ENCODE data around the gene DDX3X. TPM values are rescaled to one million over a fixed set of nuclear protein-coding genes. Genes with fewer than 3 reads are reported as not detected.
"Not testable (repeated sequence)": the region's sequence is repeated elsewhere in the genome, so short reads cannot be mapped to it uniquely, and the experiment has no call there.

DDX3X gene
- total RNA-seq, 2 donors from 2014 or later = 218 to 274 TPM

- H3K27me3 Mint-ChIP-seq (ENCODE audit: insufficient read depth) = peaks cover 8% of the 10 kb centered on the region
- no peaks in the 10 kb centered on the region for H3K36me3 ChIP-seq (ENCODE audit: control insufficient read depth, insufficient read depth, low read length)
- H3K9me3 Mint-ChIP-seq = peaks cover 52% of the 10 kb centered on the region
These were observed 74.6 kb downstream of the DDX3X start for GRCh38 chrX:41408576-41408975.

GRCh38 chrX:41409006-41409405 is 75.0 kb downstream of the DDX3X start:
- no peak for TF ChIP-seq CTCF (conservative IDR thresholded peaks at IDR 0.05)
- no peaks in the 10 kb centered on the region for H3K4me1 Mint-ChIP-seq
- Histone ChIP-seq H3K36me3 (ENCODE audit: control insufficient read depth, insufficient read depth, low read length) (no peaks in the 10 kb centered on the region), H3K27ac (ENCODE audit: low read depth, low read length) (no peak overlapping the region), H3K4me3 (ENCODE audit: low read length) (no peak overlapping the region), H3K9ac (ENCODE audit: extremely low read depth, low read length, poor library complexity, severe bottlenecking) (no peak overlapping the region), H3K9me3 (ENCODE audit: control insufficient read depth, low read length) (no peaks in the 10 kb centered on the region), H3K4me1 (ENCODE audit: control insufficient read depth, insufficient read depth, low read length) (no peaks in the 10 kb centered on the region), H3K27me3 (ENCODE audit: control insufficient read depth, insufficient read depth, low read length, poor library complexity, severe bottlenecking) (no peaks in the 10 kb centered on the region)
- 79 to 93% methylated on average over 2 to 4 of the region's 5 CpGs for WGBS, 2 experiments (ENCODE audit: insufficient coverage in 1 of 2, insufficient read length in 1 of 2)
- H3K27me3 Mint-ChIP-seq (ENCODE audit: insufficient read depth) = peaks cover 8% of the 10 kb centered on the region
- H3K4me3 Mint-ChIP-seq = no peak overlapping the region
- peaks cover 49% of the 10 kb centered on the region for H3K9me3 Mint-ChIP-seq
- no peak overlapping the region for H3K27ac Mint-ChIP-seq
- no peak for DNase-seq
- no peaks in the 10 kb centered on the region for H3K36me3 Mint-ChIP-seq (ENCODE audit: low read depth)

More at GRCh38 chrX:41408576-41408975, 74.6 kb downstream of the DDX3X start:
- H3K27me3 ChIP-seq (ENCODE audit: control insufficient read depth, insufficient read depth, low read length, poor library complexity, severe bottlenecking) = no peaks in the 10 kb centered on the region
- no peak for DNase-seq
- Mint-ChIP-seq H3K4me1 (no peaks in the 10 kb centered on the region), H3K27ac (no peak overlapping the region), H3K36me3 (ENCODE audit: low read depth) (no peaks in the 10 kb centered on the region), H3K4me3 (no peak overlapping the region)
- no peaks in the 10 kb centered on the region for H3K9me3 ChIP-seq (ENCODE audit: control insufficient read depth, low read length)
- H3K27ac ChIP-seq (ENCODE audit: low read depth, low read length) = no peak overlapping the region
- 90 to 93% methylated on average over 7 to 9 of the region's 9 CpGs for WGBS, 2 experiments (ENCODE audit: insufficient coverage in 1 of 2, insufficient read length in 1 of 2)
- no peak overlapping the region for H3K9ac ChIP-seq (ENCODE audit: extremely low read depth, low read length, poor library complexity, severe bottlenecking)
- no peaks in the 10 kb centered on the region for H3K4me1 ChIP-seq (ENCODE audit: control insufficient read depth, insufficient read depth, low read length)
- H3K4me3 ChIP-seq (ENCODE audit: low read length) = no peak overlapping the region
- TF ChIP-seq CTCF (conservative IDR thresholded peaks at IDR 0.05) = no peak

- WGBS, 2 experiments (ENCODE audit: insufficient coverage in 1 of 2, insufficient read length in 1 of 2) = 80 to 94% methylated on average over 3 to 10 of the region's 10 CpGs
- H3K27ac Mint-ChIP-seq; H3K27me3 Mint-ChIP-seq (ENCODE audit: insufficient read depth); H3K9ac ChIP-seq (ENCODE audit: extremely low read depth, low read length, poor library complexity, severe bottlenecking); H3K27ac ChIP-seq (ENCODE audit: low read depth, low read length); H3K4me3 ChIP-seq (ENCODE audit: low read length); DNase-seq; H3K4me1 Mint-ChIP-seq; H3K36me3 Mint-ChIP-seq (ENCODE audit: low read depth); H3K36me3 ChIP-seq (ENCODE audit: control insufficient read depth, insufficient read depth, low read length); H3K9me3 ChIP-seq (ENCODE audit: control insufficient read depth, low read length); H3K4me1 ChIP-seq (ENCODE audit: control insufficient read depth, insufficient read depth, low read length); H3K4me3 Mint-ChIP-seq; H3K27me3 ChIP-seq (ENCODE audit: control insufficient read depth, insufficient read depth, low read length, poor library complexity, severe bottlenecking): not testable (repeated sequence)
- peaks cover 47% of the 10 kb centered on the region for H3K9me3 Mint-ChIP-seq
These were observed 77.3 kb downstream of the DDX3X start for GRCh38 chrX:41411222-41411621.
